OCI-LY7 (cell line): ENCODE data around the gene ENDOG.
"Not testable (repeated sequence)": the region's sequence is repeated elsewhere in the genome, so short reads cannot be mapped to it uniquely, and the experiment has no call there.

Source experiments
- EZH2phosphoT487 ChIP-seq: fragments of 200-600 bp; sonication (generic); IDR thresholded peaks from 2 replicates; pipeline ENCODE4 v1.6.1; 2018; ENCODE audit warnings: low read depth, borderline replicate concordance, mild to moderate bottlenecking, mixed run types, antibody characterized with exemption, low read length, moderate library complexity, mixed read lengths
- TF ChIP-seq, protein P1 (sequence below): fragments of 200-600 bp; sonication (generic); conservative IDR thresholded peaks from 2 replicates; pipeline ENCODE4 v1.5.1; 2014; ENCODE audit warnings: mild to moderate bottlenecking, antibody characterized with exemption, low read length, moderate library complexity, mixed read lengths

GRCh38 chr9:128794961-128795360 lies 23.3 kb upstream of the ENDOG start:
- TF ChIP-seq, protein P1, sequence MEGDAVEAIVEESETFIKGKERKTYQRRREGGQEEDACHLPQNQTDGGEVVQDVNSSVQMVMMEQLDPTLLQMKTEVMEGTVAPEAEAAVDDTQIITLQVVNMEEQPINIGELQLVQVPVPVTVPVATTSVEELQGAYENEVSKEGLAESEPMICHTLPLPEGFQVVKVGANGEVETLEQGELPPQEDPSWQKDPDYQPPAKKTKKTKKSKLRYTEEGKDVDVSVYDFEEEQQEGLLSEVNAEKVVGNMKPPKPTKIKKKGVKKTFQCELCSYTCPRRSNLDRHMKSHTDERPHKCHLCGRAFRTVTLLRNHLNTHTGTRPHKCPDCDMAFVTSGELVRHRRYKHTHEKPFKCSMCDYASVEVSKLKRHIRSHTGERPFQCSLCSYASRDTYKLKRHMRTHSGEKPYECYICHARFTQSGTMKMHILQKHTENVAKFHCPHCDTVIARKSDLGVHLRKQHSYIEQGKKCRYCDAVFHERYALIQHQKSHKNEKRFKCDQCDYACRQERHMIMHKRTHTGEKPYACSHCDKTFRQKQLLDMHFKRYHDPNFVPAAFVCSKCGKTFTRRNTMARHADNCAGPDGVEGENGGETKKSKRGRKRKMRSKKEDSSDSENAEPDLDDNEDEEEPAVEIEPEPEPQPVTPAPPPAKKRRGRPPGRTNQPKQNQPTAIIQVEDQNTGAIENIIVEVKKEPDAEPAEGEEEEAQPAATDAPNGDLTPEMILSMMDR = not testable (repeated sequence)
- TF ChIP-seq EZH2phosphoT487 = not testable (repeated sequence)
